ENCODE results near the gene CADM1.

GRCh38 chr11:115342142-115342541, 162.1 kb downstream of the CADM1 start:
- TF ChIP-seq CTCF (IDR thresholded peaks at IDR 0.05) = no peak
- TF ChIP-seq POLR2A (IDR thresholded peaks at IDR 0.05) = no peak
